Measurements from ENCODE around the gene LRMDA. TPM values are rescaled to one million over a fixed set of nuclear protein-coding genes. Genes with fewer than 3 reads are reported as not detected.

LRMDA gene
- total and polyA plus RNA-seq, 2 donors (not counting 3 experiments of a cell fraction or from before 2014, with no cell fraction given) = 9.7 to 18.0 TPM

DNA sequence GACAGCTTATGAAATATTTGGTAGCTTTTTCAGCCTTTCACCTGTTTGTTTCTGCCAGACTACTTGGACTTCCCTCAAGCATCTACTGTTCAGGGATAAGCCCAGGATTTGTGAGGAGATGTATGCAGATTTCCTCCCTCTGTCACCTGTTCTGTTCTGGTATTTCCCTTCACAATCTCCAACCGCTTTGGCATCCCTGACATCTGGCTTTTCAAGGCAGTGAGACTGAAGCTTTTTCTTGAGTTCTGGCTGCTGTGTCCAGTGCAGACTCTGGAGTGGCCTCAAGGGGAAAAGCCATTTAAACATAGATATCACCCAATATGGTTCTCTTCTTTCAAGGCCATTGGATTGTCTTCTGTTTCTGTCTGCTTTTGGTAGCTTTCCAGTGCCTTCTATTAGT is 369.7 kb downstream of the LRMDA start:
- no peak for FAIRE-seq
- Histone ChIP-seq H3K4me3 (replicated peaks in 1 of 3; ENCODE audit: insufficient read depth in 1 of 3, low read depth in 1 of 3, low read length in 3 of 3) (no peak overlapping the region), H2AFZ (ENCODE audit: low read depth, low read length) (no peak overlapping the region), H3K9me1 (replicated peaks; ENCODE audit: control insufficient read depth, extremely low read depth, insufficient read depth, low read length) (no peaks in the 10 kb centered on the region), H3K27ac (ENCODE audit: insufficient read depth, low read depth, low read length) (no peak overlapping the region), H3K79me2 (ENCODE audit: control insufficient read depth, insufficient read depth, low read length) (no peaks in the 10 kb centered on the region), H3K9ac (replicated peaks; ENCODE audit: extremely low read depth, insufficient read depth, low read length) (no peak overlapping the region), H3K36me3 (ENCODE audit: control insufficient read depth in 2 of 2, extremely low read depth in 1 of 2, insufficient read depth in 2 of 2, low read length in 2 of 2) (no peaks in the 10 kb centered on the region), H3K4me2 (ENCODE audit: insufficient read depth, low read length) (no peak overlapping the region), H3K27me3 (ENCODE audit: control insufficient read depth in 2 of 2, insufficient read depth in 2 of 2, low read length in 2 of 2) (no peaks in the 10 kb centered on the region), H3K4me1 (ENCODE audit: control insufficient read depth, extremely low read depth, insufficient read depth, low read length) (no peaks in the 10 kb centered on the region), H4K20me1 (replicated peaks; ENCODE audit: control insufficient read depth, extremely low read depth, insufficient read depth, low read length) (no peaks in the 10 kb centered on the region), H3K9me3 (replicated peaks; ENCODE audit: control insufficient read depth, insufficient read depth, low read length) (no peaks in the 10 kb centered on the region)
- no TSS peak for BruUV-seq (replicated peaks)
- TF ChIP-seq JUN (IDR thresholded peaks at IDR 0.05; ENCODE audit: borderline replicate concordance, insufficient read depth, insufficient read length, low read depth) (no peak), FOS (IDR thresholded peaks at IDR 0.05; ENCODE audit: borderline replicate concordance, insufficient read depth, low read length) (no peak), EZH2 (IDR thresholded peaks at IDR 0.05; ENCODE audit: borderline replicate concordance, low read depth, low read length, severe bottlenecking) (no peak), MAX (IDR thresholded peaks at IDR 0.05; ENCODE audit: insufficient read depth, insufficient read length) (no peak), CTCF (IDR thresholded peaks at IDR 0.05; ENCODE audit: extremely low read depth in 1 of 2, insufficient read depth in 1 of 2, low read depth in 1 of 2, low read length in 2 of 2) (no peak), MYC (IDR thresholded peaks at IDR 0.05; ENCODE audit: low read depth, low read length) (no peak), GATA2 (IDR thresholded peaks at IDR 0.05; ENCODE audit: insufficient read depth, insufficient read length, low read depth, low read length) (no peak), POLR2AphosphoS5 (IDR thresholded peaks at IDR 0.05; ENCODE audit: insufficient read depth, low read depth, low read length) (no peak), POLR2A (IDR thresholded peaks at IDR 0.05; ENCODE audit: low read depth, low read length) (no peak)
- ChIA-PET POLR2A (no interaction called here), CTCF (interaction anchor here (1.4 kb wide), 1 partner anchor 401 kb away, joined by 3 read pairs; no protein-coding TSS in a partner anchor)
- no peak for DNase-seq (ENCODE audit: low read depth, low spot score)
- dilution Hi-C loops (cut with MboI; ENCODE audit: extremely low pct_ligation_motif_present, low sequenced_read_pairs) = no loop called here
- intact Hi-C loops (cut with micrococcal nuclease) = no loop called here
